ENCODE measurements around the gene RBKS. TPM values are rescaled to one million over a fixed set of nuclear protein-coding genes. Genes with fewer than 3 reads are reported as not detected.

RBKS gene
- total and polyA plus RNA-seq, 10 donors, result 1.00 to 5.1 (median 2.6) TPM

DNA sequence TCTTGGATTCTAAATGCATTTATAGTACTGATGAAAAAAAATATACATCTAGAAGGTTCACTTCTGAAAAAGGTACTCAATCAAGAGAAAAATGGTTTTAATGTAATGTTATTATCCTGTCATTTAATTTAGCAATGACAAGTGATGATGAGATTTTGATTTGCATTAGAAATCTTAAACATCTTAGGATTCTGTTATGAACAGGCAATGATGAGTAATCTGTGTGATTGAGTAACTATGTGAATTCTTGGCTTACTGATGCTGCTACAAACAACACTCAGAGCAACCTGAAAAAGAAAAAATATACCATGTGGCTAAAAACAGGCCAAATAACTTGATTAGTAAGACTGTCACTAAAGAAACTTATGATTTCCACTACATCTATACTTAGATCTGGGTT, 30.1 kb downstream of the RBKS start:
- Histone ChIP-seq H3K27ac (no peak overlapping the region), H3K27me3 (replicated peaks in 1 of 7) (no peaks in the 10 kb centered on the region), H3K4me1 (no peaks in the 10 kb centered on the region), H3K36me3 (no peaks in the 10 kb centered on the region), H3K4me3 (no peak overlapping the region), H3K9me3 (peaks cover 0 to 11% (median 7%) of the 10 kb centered on the region in 8 donors)
- no peak for DNase-seq
- intact Hi-C loops (cut with DNase I; ENCODE audit: low total_unique reads), result no loop called here
- TF ChIP-seq CTCF (IDR thresholded peaks at IDR 0.05 in 8 of 11, conservative IDR thresholded peaks at IDR 0.05 in 3 of 11), result no peak
- TF ChIP-seq POLR2A (IDR thresholded peaks at IDR 0.05), result no peak
- TF ChIP-seq POLR2AphosphoS5 (IDR thresholded peaks at IDR 0.05), result no peak

GRCh38 chr2:27857417-27858172, 32.6 kb downstream of the RBKS start:
- Histone ChIP-seq H3K27me3 (replicated peaks in 1 of 7) (no peaks in the 10 kb centered on the region), H3K4me1 (peaks cover 0 to 4% (median 0%) of the 10 kb centered on the region in 6 donors), H3K36me3 (no peaks in the 10 kb centered on the region), H3K27ac (no peak overlapping the region), H3K4me3 (no peak overlapping the region), H3K9me3 (peaks cover 0 to 11% (median 7%) of the 10 kb centered on the region in 8 donors)
- WGBS, 5 donors, result 86 to 95% (median 93%) methylated on average over 4 of the region's 4 CpGs
- TF ChIP-seq POLR2A (IDR thresholded peaks at IDR 0.05) (no peak), POLR2AphosphoS5 (IDR thresholded peaks at IDR 0.05) (no peak), CTCF (IDR thresholded peaks at IDR 0.05 in 8 of 11, conservative IDR thresholded peaks at IDR 0.05 in 3 of 11) (no peak)
- no peak for DNase-seq
- intact Hi-C loops (cut with DNase I; ENCODE audit: low total_unique reads), result no loop called here

DNA sequence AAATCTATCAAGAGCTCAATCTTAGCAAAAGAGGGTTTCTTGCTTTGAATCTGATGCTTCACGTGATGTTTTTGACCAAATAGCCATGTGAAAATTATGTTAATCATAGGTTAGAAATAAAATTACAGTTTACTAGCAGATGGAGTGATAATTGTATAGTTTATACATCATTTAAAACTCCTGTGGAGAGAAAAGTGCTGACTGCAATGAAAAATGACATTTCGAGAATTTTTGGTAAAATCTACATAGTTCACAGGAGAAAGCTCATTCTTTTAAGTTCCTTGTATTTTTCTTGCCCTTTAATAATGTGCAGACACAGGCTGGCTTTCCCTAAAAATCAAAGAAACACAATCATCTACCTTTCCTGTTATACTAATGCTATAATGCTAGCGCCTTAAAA, 33.2 kb downstream of the RBKS start:
- DNase-seq, result no peak
- Histone ChIP-seq H3K9me3 (peaks cover 0 to 11% (median 7%) of the 10 kb centered on the region in 8 donors), H3K4me3 (no peak overlapping the region), H3K27me3 (replicated peaks in 1 of 7) (no peaks in the 10 kb centered on the region), H3K36me3 (no peaks in the 10 kb centered on the region), H3K27ac (no peak overlapping the region), H3K4me1 (peaks cover 0 to 4% (median 0%) of the 10 kb centered on the region in 6 donors)
- 60 to 98% (median 95%) methylated on average over 3 of the region's 3 CpGs for WGBS, 5 donors
- intact Hi-C loops (cut with DNase I; ENCODE audit: low total_unique reads), result no loop called here
- TF ChIP-seq POLR2AphosphoS5 (IDR thresholded peaks at IDR 0.05) (no peak), POLR2A (IDR thresholded peaks at IDR 0.05) (no peak), CTCF (IDR thresholded peaks at IDR 0.05 in 8 of 11, conservative IDR thresholded peaks at IDR 0.05 in 3 of 11) (no peak)

DNA sequence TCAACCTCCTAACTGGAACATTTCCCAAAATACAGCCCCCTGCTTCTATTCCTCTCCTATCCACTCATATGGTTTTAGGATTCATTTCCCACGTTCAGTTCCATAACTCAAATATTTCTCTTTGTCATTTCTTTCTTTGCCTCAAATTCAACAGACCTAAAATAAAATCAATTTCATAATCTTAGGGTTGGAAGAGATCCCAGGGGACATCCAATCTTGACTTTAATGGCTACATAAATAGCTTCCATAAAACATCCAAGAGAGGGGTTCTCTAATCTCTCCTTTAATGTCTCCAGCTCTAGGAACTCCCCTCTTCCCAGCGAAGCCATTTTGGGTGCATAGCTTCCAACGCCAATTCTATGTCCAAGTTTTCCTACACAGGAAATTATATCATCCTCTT, 33.8 kb downstream of the RBKS start:
- TF ChIP-seq CTCF (IDR thresholded peaks at IDR 0.05 in 8 of 11, conservative IDR thresholded peaks at IDR 0.05 in 3 of 11) (no peak), POLR2A (IDR thresholded peaks at IDR 0.05) (no peak), POLR2AphosphoS5 (IDR thresholded peaks at IDR 0.05) (no peak)
- Histone ChIP-seq H3K27ac (no peak overlapping the region), H3K9me3 (peaks cover 0 to 11% (median 7%) of the 10 kb centered on the region in 8 donors), H3K4me1 (peaks cover 0 to 4% (median 0%) of the 10 kb centered on the region in 6 donors), H3K4me3 (no peak overlapping the region), H3K27me3 (replicated peaks in 1 of 7) (no peaks in the 10 kb centered on the region), H3K36me3 (no peaks in the 10 kb centered on the region)
- DNase-seq, result no peak
- 59 to 88% (median 78%) methylated on average over 3 of the region's 3 CpGs for WGBS, 5 donors
- intact Hi-C loops (cut with DNase I; ENCODE audit: low total_unique reads), result no loop called here

Data from spleen (tissue), 11 donors.